CD4-positive, alpha-beta T cell treated with Interferon gamma for 1 hour (primary cell): Measurements from ENCODE around the gene BCKDHB.
"Not testable (repeated sequence)": the region's sequence is repeated elsewhere in the genome, so short reads cannot be mapped to it uniquely, and the experiment has no call there.

ENCODE experiments used
- DNase-seq: peaks from one replicate; pipeline ENCODE4 v3.0.0-alpha.2; 2020

The BCKDHB gene

DNA sequence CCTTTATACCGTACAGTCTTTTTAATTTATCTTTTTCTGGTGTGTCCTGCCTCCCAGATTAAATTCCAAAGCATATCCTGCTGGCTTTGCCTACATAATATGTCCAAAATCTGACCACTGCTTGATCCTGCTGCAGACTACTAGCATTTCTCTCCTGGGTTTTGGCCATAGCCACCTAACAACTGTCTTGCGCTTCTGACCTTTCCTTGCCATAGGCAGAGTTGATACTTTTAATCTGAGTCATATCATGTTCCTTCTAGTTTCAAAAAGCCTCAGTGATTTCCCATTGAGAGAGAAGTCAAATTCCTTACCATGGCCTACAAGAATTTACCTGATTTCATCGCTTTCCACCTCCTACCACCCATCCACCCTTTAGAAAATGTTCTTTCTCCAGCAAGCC is 104.8 kb downstream of the BCKDHB start:
- no peak for DNase-seq

DNA sequence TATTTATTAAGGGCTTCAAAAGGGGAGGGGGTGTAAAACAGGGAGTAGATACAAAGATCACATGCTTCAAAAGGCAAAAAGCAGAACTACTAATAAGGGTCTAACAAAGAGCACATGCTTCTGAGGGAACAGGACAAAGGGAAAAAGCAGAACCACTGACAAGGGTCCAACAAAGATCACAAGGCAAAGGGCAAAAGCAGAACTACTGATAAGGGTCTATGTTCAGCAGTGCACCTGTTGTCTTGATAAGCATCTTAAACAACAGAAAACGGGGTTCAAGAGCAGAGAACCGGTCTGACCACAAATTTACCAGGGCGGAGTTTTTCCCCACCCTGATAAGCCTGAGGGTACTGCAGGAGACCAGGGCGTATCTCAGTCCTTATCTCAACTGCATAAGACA is 105.4 kb downstream of the BCKDHB start:
- DNase-seq, result not testable (repeated sequence)

DNA sequence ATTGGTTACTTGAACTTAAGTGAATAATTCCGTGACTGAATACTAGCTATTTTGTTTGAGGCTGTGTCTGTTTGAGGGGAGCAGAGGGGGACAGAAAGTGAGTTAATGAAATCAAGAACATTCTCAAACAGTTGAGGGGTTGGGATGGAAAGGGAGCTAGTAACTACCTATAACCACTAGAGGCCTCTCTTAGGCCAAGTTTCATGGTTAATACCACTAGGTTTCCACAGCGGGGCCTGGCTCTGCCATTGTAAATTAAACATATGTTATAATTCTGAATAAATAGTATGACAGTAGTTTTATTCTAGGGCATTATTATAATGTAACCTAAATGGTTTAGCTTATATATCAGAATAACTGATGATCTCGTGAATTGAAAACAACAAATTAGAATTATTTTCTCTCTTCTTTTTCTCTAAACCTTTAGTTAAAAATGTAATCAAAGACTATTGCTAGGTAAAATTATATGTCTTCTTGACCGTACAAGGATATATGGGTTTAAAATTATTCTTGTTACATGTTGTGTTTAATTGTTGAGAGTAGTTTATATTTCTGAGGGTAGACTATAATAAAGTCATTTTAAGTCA is 108.1 kb downstream of the BCKDHB start:
- no peak for DNase-seq

DNA sequence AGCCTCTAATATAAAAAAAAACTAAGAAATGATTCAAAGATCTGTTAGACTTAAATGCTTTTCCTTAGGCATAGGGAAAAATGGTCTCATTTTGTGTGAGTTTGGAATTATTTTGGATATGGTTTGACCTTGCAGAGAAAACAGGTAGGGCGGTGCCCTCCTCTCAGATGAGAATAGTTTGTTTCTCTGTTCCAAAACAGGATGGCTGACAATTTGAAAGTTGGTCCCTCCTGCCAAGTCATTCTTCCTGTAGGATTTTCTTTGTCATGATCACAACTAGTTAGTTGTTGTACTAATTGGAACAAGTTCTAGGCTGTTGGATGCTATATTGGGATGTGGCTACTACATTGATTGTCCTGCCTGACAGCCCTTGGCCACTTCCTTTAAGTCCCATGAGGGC is 108.6 kb downstream of the BCKDHB start:
- DNase-seq, result no peak

DNA sequence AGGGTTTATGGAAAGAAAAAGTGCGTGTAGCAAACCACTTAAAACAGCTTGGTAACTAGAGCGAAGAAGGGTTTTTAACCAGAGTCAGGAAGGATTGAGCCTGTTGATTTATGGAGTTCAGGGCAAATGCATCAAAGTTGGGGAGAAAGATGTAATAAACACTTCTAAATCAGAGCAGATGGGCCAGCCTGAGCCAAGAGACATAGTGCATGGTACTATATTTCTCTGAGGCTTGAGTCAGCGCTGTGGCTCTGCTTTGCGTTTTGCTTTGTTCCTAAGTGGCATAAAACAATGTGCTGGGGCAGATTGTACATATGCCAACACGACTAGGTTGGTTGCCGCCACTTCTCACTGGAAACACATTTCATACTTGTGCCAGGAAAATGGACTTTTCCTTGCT is 111.3 kb downstream of the BCKDHB start:
- no peak for DNase-seq

DNA sequence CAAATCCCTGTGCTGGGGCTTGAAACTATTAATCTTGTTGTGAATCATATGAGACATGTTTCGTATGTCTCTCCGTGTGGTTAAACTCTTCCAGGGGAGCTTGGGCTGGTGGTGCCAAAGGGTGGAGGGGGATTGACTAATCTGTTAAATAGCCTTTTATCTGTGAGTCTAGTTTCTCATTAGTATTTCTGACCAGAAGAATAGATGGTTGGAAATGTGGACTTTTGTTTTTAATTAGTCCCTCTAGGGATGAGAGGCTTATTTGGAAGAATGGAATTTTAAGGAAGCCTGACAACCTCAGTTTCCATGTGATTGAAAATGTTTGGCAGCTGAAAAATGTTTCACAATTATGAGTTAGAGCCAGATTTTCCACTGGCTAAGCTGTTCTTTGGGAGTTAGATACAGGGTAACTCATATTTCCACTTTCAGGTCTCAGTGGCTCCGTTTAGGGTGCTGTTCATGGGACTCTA is 117.3 kb downstream of the BCKDHB start:
- DNase-seq, result no peak

DNA sequence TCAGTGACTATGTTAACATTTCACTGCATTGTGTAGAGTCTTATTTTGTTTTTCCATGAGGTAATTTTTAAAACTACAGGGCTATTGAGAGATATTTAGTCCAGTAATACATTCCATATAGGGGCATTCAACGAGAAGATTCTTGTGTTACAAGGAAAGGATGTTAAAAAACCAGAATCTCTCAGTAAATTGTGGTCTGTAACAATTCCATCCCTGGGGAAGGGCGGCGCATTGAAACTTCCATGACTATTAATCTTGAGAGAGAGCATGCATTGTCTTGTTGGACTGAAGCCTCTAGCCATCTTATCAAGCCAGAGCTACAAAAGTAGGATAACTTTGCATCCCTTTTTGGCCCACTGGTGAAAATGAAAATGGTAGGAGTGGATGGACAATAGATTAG is 119.7 kb downstream of the BCKDHB start:
- DNase-seq, result no peak

DNA sequence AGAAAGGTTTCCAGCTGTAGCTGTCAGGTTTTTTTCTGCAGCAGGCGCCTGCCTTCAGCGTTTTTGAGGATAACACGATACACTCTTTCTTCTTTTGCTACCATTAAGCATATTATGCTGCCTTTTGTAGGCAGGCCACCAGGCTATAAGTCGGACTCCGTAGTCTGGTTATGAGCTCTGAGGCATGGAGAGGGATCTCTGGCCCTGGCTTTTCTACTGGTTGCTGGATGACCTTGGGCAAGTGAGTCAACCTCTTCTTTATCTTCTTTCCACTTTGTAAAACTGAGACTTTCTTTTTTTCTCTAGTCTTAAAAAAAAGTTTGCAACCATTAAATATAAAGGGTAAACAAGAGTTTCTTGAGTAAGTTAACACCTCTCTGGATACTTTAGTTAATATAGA is 120.2 kb downstream of the BCKDHB start:
- DNase-seq, result no peak

DNA sequence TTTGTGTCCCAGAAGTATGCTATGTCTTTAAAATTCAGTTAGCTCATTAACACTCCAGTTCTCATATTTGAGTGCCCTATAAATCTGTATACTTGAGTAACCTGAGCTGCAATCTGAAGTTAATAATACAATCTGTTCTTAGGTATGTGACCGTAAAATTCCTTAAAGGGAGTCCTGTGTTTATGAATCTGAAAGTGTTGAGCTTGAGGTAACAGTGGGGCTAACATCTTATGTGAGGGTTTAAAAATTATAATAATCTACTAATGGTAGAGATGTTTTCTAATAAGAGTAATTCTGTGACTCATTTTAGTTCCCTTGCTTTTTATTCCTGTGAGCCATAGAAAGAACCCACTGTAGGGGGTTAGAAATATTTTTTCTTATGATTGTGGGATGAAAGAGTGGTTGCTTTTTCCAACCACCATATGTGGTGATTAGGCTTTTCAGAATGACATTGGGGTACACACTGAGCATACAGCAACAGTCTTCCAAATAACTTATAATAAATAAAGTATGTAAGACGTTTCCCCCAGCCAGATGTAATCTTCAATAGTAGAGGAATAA is 121.2 kb downstream of the BCKDHB start:
- DNase-seq, result no peak

DNA sequence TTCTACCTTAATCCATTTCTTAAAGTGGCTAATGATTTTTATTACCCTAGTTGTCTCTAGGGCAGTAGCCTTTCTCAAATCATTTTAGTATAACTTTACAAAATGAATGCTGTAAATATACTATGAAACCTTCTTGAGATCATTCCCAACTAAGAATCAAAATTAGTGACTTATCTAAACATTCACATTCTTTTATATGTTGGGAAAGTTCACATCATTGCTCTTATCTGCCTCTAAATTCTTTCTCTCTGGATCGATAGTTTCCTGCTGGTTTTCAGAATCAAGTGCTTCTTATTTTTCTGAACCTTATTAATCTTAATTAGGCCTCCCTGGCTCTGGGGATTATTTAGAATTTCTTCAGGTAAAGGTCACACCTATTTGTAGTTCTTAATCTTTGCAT is 126.8 kb downstream of the BCKDHB start:
- no peak for DNase-seq

DNA sequence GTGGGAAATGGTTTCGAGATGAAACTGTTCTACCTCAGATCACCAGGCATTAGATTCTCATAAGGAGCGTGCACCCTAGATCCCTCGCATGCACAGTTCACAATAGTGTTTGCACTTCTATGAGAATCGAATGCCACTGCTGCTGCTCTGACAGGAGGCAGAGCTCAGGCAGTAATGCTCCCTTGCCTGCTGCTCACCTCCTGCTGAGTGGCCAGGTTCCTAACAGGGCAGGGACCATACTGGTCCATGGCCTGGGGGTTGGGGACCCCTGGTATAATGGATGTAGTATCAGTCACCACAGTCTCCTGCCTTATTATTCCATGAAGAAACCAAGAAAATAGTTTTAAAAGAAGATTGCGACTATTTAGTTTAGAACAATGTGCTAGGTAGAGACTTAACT is 127.5 kb downstream of the BCKDHB start:
- DNase-seq, result no peak

DNA sequence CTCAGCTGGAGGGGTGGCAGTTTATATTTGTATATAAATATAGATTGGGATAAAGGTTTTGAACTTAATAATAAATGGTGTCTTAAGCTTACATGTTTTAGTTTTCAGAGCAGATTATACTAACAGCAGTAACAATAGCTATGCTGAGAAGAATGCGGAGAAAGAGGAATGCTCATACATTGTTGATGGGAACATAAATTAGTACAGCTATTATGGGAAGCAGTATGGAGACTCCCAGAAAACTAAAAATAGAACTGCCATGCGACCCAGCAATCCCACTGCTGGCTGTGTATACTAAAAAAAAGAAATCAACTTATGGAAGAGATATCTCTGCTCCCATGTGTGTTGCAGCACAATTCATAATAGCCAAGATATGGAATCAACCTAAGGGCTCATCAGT is 127.9 kb downstream of the BCKDHB start:
- no peak for DNase-seq

DNA sequence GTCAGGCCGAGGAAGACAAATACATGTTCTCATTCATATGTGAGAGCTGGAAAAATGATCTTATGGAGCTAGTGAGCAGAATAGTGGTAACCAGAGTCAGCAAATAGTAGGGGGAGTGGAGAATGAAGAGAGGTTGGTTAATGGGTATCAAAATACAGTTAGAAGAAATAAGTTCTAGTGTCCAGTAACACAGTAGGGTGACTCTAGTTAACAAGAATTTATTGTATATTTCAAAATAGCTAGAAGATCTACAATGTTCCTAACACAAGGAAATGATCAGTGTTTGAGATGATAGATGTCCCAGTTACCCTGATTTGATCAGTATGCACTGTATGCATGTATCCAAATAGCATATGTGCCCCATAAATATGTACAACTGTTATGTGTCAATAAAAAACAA is 128.4 kb downstream of the BCKDHB start:
- no peak for DNase-seq

DNA sequence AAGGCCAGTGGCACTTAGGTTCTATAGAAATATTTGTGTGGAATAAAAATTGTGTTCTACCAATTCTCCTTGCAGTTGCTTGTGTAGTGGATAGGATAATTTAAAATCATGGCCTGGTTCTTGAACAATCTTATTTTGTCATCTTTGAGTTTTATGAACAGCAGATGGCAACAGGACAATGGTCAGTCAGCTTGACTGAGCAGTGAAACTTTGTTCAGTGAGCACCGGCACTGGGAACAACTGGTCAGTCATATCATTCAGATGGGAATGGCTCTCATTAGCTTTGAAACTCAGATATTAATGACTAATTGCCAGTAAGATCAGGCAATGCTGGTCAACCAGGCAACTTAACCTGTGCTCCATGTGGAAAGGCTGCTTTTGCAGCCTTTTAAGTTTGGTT is 129.2 kb downstream of the BCKDHB start:
- DNase-seq, result no peak

DNA sequence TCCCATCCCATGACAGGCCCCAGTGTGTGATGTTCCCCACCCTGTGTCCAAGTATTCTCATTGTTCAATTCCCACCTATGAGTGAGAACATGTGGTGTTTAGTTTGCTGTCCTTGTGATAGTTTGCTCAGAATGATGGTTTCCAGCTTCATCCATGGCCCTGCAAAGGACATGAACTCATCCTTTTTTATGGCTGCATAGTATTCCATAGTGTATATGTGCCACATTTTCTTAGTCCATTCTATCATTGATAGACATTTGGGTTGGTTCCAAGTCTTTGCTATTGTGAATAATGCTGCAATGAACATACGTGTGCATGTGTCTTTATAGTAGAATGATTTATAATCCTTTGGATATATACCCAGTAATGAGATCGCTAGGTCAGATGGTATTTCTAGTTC is 132.3 kb downstream of the BCKDHB start:
- not testable (repeated sequence) for DNase-seq

DNA sequence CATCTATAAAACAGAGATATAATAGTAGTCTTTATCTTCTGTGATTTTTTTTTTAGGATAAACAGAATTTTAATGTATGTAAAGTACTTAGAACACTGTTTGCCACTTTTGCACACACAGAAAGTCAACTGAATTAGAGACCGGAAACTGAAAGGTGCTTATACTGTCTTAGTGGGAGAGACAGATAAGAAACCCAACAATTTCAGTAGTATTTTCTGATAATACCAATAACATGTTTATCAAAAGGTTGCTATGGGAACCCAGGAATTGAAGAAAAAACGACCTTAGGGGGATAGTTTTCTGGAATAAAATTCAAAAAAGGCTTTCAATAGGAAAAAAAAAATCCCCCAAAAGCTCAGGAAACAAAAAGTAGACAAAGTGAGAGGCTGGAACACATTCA is 138.6 kb downstream of the BCKDHB start:
- no peak for DNase-seq

DNA sequence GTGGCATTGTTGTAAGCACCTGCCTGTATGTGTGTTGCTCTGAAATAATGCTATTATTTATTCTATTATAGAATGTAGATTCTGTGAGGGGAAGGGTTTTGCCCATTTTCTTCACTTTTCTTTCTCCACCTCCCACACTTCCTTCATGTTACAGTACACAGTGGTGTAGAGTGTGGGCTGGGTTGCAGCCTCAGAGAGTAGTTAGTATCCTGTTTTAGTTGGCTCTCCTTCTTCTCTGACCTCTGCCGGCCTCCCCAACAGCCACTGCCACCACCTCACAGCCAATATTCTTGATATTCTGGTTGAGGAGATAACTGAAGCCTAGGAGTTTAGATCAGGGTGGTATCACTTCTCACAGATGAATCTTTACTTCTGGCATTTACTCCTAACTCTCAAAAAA is 143.4 kb downstream of the BCKDHB start:
- DNase-seq, result no peak

DNA sequence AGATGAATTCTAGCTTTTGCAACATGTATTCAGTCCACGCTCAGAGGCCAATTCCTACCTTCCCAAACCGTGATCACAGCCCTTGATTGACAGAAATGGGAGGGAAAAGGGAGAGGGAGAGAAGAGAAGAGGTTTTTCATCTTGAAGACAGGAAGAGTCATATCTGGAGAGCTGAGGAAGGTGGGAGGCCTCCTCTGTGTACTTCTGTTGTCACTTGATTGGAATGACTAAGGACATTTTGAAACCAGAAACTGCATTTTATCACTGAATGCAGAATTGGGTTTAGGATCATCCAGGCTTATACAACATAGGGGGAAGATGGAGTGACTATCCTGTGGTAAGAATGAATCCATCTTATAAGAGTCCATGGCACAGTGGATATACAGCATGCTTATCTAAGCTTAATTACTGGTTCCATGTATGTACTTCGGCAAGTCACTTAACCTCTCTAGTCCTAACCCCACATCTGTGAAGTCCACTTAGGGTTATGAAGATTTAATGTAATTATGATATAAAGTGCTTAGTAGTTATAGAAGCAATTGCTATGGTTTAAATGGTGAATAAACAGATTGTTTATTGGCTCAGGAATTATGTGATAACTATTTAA is 144.0 kb downstream of the BCKDHB start:
- no peak for DNase-seq

DNA sequence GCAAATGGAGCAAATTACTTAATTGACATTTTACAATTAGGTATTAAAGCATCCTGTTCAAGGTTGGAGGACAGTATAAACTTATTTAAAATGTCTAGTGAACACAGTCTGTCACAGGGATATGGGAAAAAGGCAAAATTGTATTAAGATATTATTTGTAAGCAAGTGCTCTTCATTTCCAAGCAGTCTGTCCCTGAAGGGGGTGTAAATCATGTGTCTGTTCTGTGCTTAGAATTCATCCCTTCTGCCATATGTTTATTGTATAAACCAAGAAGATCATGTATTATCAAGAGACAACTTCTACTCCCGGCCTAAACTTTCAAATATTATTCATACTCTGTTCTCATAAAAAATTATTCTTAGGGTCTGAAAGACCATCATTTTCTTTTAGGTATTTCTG is 144.8 kb downstream of the BCKDHB start:
- DNase-seq, result no peak

DNA sequence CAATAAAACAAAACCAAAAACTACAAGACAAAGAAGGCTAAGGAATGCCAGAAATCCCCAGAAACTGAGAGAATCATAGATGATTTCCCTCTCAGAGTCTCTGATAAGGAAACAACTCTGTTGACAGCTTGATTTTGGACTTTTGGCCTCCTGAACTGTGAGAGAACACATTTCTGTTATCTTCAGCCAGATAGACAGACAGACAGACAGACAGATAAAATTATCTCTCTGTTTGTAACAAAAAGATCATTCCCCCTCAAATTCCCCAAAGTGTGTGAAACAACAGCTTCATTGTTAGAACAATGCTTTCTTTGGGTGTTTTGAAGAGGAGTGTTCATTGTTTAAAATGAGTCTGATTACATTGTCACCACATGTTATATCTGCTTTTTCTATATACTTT is 148.2 kb downstream of the BCKDHB start:
- DNase-seq, result no peak

DNA sequence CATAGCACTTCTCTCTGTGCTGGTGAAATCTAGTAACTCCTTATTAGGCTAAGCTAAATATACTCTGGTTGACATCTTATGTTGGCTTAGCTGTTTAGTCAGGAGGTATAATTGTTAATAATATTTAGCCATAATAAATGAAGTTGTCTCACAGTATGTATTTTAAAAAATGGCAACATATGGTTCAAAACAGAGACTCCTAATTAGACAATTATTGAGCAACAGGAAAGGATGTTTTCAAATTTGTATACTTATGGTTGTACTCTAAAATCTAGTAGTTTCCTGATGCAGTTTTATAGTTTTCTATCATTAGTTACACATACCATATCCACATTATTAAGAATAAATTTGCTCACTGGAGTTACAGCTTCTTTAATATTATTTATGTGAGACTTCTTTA is 150.2 kb downstream of the BCKDHB start:
- DNase-seq, result no peak

DNA sequence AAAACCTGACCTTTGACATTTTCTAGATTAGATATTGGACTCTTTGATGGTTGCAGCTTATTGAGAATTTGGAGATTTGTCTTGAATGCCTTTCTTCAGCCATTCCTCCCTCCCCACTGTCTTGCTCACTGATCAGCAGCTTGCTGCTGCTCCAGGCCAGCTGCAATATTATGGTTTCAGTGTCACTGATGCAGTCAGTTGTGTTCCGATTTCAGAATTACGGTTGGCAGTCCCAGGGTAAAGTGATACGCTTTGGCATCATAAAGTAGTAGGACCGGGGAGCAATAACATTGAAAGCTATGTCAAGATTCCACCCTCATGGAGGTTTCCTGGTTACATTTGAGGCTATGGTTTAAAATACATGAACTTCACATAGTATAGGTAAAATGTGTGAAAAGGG is 152.6 kb downstream of the BCKDHB start:
- DNase-seq, result no peak

DNA sequence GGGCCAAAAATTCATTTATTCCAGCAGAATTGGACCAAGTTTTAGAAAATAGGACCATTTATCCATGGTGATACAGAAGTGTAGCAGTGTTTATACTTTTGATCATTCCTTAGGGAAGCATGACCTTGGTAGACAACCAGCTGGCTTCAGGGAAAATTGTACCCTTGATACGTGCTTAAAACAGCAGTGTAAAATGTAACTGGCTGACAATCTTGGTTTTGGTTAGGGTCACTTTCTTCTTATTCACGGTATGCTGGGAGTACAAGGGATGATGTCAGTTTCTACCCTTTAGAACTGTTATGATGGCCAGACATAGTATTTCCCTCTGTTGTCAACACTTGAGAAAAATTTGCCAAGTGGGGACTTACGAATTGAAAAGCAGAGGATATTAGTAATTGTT is 157.1 kb downstream of the BCKDHB start:
- no peak for DNase-seq

DNA sequence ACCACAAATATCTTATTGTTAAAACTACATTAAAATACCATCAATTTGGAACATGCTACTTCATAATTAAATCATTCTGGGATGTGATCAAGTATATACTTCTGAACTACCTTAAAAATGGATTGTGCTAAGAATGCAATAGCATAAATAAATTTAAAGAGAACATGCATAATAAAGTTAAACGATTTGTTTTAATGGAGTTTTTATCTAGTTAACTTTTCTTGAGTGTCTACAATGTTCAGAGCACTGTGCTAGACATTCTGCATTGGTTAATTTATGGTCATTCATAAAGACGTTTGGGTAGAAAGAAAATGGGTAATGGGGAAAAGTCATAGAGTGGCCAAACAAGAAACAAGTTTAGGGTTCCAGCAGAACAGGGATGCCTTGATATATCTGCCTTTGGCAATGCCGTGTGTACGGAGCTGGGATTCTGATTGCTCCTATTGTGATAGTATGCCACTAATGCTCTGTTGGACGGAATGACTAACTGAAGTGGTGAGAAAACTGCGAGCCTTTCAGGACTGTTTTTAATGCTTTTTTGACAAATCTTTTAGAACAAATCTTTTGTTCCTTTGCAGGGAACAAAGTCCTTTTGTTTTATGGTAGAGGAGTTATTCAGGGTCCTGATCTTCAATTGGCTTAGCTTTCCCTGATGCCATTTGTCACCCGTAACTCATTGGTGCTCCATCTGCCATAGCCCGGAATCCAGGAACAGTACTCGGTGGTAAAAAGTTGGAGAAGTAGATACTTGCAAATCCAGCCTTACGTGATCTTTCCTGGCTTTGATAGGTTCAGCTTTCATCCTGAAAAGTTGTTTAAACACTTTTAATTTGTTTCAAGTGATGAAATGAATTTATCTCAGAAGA is 162.6 kb downstream of the BCKDHB start:
- DNase-seq, result no peak
